K562 (cell line): ENCODE data around the gene ZNF92.

Source experiments
- ETS2 ChIP-seq: IDR thresholded peaks from 2 replicates; pipeline ENCODE4 v1.6.1; 2016; ENCODE audit warnings: borderline replicate concordance, missing genetic modification characterization, mild to moderate bottlenecking, moderate library complexity, missing compliant biosample characterization; ENCODE audit not compliant: poor library complexity, severe bottlenecking
- FOXA1 ChIP-seq: fragments of 450-650 bp; IDR thresholded peaks from 2 replicates; pipeline ENCODE4 v1.6.1; 2016; ENCODE audit warnings: mild to moderate bottlenecking, borderline replicate concordance
- HCFC1 ChIP-seq: IDR thresholded peaks from 2 replicates; pipeline ENCODE4 v1.6.1; 2012; ENCODE audit warnings: low read depth, low read length, improper control_type of control experiment
- IRF2 ChIP-seq: sonication (generic); formaldehyde crosslinking; IDR thresholded peaks from 2 replicates; pipeline ENCODE4 v1.8.1; 2022; ENCODE audit warnings: mild to moderate bottlenecking, missing genetic modification reagents
- NONO ChIP-seq, 2 experiments: fragments of 200-400 bp in 1 of 2; fragments of 450-650 bp in 1 of 2; formaldehyde crosslinking in 1 of 2; IDR thresholded peaks; 2 replicates each; pipeline ENCODE4 v1.6.1; 2017; ENCODE audit warnings: low read depth in 2 of 2, mild to moderate bottlenecking in 2 of 2, moderate library complexity in 2 of 2, low read length in 1 of 2
- POLR2A ChIP-seq: fragments of 450-650 bp; conservative IDR thresholded peaks from 2 replicates; pipeline ENCODE4 v1.6.1; 2016
- SIN3A ChIP-seq, 2 experiments: fragments of 150-350 bp in 1 of 2; IDR thresholded peaks; 2 replicates each; pipeline ENCODE4 v1.6.1; 2011 to 2016; ENCODE audit warnings: borderline replicate concordance in 2 of 2, low read depth in 2 of 2, low read length in 2 of 2, mild to moderate bottlenecking in 2 of 2, moderate library complexity in 2 of 2; ENCODE audit not compliant: control insufficient read depth in 1 of 2
- SMC3 ChIP-seq: conservative IDR thresholded peaks from 2 replicates; pipeline ENCODE4 v1.6.1; 2011; ENCODE audit warnings: low read depth, low read length, improper control_type of control experiment; ENCODE audit not compliant: insufficient read depth
- TCF7 ChIP-seq: sonication (generic); IDR thresholded peaks from 2 replicates; pipeline ENCODE4 v1.6.1; 2016; ENCODE audit warnings: antibody characterized with exemption, borderline replicate concordance
- TF ChIP-seq, protein P1 (sequence below), 3 experiments: IDR thresholded peaks in 2 of 3; conservative IDR thresholded peaks in 1 of 3; 2 replicates each; pipeline ENCODE4 v1.5.1; 2011 to 2012; ENCODE audit warnings: low read length in 3 of 3, mild to moderate bottlenecking in 3 of 3, control low read depth in 2 of 3, improper control_type of control experiment in 1 of 3, inconsistent platforms in 1 of 3, low read depth in 1 of 3, mixed read lengths in 1 of 3, moderate library complexity in 1 of 3; ENCODE audit not compliant: insufficient read depth in 2 of 3
- TF ChIP-seq, protein P2 (sequence below), 2 experiments: fragments of 450-650 bp in 1 of 2; sonication (generic) in 1 of 2; formaldehyde crosslinking in 1 of 2; IDR thresholded peaks; 2 replicates each; pipeline versions ENCODE4 v1.7.1 to v1.9.0; 2016 to 2022; ENCODE audit warnings: inconsistent platforms in 1 of 2, mild to moderate bottlenecking in 1 of 2, missing genetic modification reagents in 1 of 2
- TF ChIP-seq, protein P3 (sequence below): fragments of 450-650 bp; formaldehyde crosslinking; IDR thresholded peaks from 2 replicates; pipeline ENCODE4 v1.4.0; 2020; ENCODE audit warnings: mild to moderate bottlenecking, moderate library complexity

DNA sequence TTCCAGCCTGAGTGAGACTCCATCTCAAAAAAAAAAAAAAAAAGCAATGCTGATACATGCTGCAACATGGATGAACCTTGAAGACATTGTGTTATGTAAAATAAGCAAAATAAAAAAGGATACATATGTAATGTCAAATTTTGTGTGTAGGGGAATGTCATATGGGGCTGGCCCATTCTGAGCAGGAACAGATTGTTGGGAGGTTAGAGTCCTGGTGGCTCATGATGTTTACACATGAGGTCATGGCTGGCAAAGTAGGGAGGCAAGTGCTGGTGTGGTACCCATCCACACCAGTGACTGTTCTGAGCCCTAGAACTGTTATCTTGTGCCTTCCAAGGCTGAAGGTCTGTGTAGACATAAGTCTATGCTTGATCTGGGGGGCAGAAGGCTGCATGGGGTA lies 37.6 kb downstream of the ZNF92 start:
- TF ChIP-seq, protein P1, sequence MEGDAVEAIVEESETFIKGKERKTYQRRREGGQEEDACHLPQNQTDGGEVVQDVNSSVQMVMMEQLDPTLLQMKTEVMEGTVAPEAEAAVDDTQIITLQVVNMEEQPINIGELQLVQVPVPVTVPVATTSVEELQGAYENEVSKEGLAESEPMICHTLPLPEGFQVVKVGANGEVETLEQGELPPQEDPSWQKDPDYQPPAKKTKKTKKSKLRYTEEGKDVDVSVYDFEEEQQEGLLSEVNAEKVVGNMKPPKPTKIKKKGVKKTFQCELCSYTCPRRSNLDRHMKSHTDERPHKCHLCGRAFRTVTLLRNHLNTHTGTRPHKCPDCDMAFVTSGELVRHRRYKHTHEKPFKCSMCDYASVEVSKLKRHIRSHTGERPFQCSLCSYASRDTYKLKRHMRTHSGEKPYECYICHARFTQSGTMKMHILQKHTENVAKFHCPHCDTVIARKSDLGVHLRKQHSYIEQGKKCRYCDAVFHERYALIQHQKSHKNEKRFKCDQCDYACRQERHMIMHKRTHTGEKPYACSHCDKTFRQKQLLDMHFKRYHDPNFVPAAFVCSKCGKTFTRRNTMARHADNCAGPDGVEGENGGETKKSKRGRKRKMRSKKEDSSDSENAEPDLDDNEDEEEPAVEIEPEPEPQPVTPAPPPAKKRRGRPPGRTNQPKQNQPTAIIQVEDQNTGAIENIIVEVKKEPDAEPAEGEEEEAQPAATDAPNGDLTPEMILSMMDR (IDR thresholded peaks at IDR 0.05 in 2 of 3, conservative IDR thresholded peaks at IDR 0.05 in 1 of 3; ENCODE audit: insufficient read depth in 2 of 3, low read depth in 1 of 3, low read length in 3 of 3) = no peak
- TF ChIP-seq SMC3 (no peak), ETS2 (no peak), NONO (IDR thresholded peaks at IDR 0.05; ENCODE audit: low read depth in 2 of 2, low read length in 1 of 2) (no peak), FOXA1 (no peak), HCFC1 (no peak), TCF7 (no peak), IRF2 (CRISPR knock-in tag) (no peak), POLR2A (no peak), SIN3A (IDR thresholded peaks at IDR 0.05; ENCODE audit: borderline replicate concordance in 2 of 2, control insufficient read depth in 1 of 2, low read depth in 2 of 2, low read length in 2 of 2) (no peak)
- TF ChIP-seq, protein P2, sequence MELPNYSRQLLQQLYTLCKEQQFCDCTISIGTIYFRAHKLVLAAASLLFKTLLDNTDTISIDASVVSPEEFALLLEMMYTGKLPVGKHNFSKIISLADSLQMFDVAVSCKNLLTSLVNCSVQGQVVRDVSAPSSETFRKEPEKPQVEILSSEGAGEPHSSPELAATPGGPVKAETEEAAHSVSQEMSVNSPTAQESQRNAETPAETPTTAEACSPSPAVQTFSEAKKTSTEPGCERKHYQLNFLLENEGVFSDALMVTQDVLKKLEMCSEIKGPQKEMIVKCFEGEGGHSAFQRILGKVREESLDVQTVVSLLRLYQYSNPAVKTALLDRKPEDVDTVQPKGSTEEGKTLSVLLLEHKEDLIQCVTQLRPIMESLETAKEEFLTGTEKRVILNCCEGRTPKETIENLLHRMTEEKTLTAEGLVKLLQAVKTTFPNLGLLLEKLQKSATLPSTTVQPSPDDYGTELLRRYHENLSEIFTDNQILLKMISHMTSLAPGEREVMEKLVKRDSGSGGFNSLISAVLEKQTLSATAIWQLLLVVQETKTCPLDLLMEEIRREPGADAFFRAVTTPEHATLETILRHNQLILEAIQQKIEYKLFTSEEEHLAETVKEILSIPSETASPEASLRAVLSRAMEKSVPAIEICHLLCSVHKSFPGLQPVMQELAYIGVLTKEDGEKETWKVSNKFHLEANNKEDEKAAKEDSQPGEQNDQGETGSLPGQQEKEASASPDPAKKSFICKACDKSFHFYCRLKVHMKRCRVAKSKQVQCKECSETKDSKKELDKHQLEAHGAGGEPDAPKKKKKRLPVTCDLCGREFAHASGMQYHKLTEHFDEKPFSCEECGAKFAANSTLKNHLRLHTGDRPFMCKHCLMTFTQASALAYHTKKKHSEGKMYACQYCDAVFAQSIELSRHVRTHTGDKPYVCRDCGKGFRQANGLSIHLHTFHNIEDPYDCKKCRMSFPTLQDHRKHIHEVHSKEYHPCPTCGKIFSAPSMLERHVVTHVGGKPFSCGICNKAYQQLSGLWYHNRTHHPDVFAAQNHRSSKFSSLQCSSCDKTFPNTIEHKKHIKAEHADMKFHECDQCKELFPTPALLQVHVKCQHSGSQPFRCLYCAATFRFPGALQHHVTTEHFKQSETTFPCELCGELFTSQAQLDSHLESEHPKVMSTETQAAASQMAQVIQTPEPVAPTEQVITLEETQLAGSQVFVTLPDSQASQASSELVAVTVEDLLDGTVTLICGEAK (IDR thresholded peaks at IDR 0.05) = no peak
- TF ChIP-seq, protein P2 (CRISPR knock-in tag; IDR thresholded peaks at IDR 0.05) = no peak
- TF ChIP-seq, protein P3, sequence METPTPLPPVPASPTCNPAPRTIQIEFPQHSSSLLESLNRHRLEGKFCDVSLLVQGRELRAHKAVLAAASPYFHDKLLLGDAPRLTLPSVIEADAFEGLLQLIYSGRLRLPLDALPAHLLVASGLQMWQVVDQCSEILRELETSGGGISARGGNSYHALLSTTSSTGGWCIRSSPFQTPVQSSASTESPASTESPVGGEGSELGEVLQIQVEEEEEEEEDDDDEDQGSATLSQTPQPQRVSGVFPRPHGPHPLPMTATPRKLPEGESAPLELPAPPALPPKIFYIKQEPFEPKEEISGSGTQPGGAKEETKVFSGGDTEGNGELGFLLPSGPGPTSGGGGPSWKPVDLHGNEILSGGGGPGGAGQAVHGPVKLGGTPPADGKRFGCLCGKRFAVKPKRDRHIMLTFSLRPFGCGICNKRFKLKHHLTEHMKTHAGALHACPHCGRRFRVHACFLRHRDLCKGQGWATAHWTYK = no peak
